ENCODE measurements around the gene TMEM269. TPM values are rescaled to one million over a fixed set of nuclear protein-coding genes. Genes with fewer than 3 reads are reported as not detected.

Gene TMEM269
- total and polyA plus RNA-seq, 4 donors = 0.03 to 0.09 (median 0.07) TPM

DNA sequence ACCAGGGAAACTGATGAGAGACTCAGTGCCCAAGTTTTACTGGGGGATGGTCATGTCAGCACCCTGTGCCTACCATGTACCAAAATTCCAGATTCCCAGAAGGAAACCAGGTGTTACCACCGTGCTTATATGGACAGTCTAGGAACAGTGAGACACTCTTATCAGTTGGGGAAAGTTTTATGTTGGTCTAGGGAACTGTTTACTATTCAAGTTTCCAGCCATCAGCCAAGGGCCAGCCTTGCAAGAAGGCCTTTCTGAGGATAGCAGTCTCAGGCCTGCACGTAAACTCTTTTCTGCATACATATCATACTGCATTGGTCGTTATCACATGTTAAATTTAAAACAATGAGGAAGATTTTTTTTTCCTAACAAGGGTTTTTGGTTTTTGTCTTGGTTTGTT is 12.6 kb downstream of the TMEM269 start:
- Histone ChIP-seq H3K4me1 (ENCODE audit: control insufficient read depth in 5 of 5, insufficient read depth in 5 of 5, low read length in 5 of 5) (peaks cover 0 to 3% (median 0%) of the 10 kb centered on the region in 5 donors), H3K27ac (ENCODE audit: low read depth in 1 of 2, low read length in 1 of 2) (no peak overlapping the region), H3K9ac (ENCODE audit: insufficient read depth in 1 of 2, low read length in 2 of 2) (no peak overlapping the region), H3K27me3 (ENCODE audit: control insufficient read depth in 3 of 3, insufficient read depth in 3 of 3, low read length in 2 of 3) (no peaks in the 10 kb centered on the region), H3K9me3 (ENCODE audit: control insufficient read depth in 4 of 4, insufficient read depth in 3 of 4, low read length in 3 of 4) (no peaks in the 10 kb centered on the region), H3K4me3 (no peak overlapping the region), H3K36me3 (ENCODE audit: control insufficient read depth in 4 of 4, insufficient read depth in 4 of 4, low read length in 4 of 4) (no peaks in the 10 kb centered on the region)
- DNase-seq (no peak), ATAC-seq (ENCODE audit: insufficient read depth, low FRiP score) (no peak)
- WGBS, 2 donors = 88 to 90% methylated on average over 3 of the region's 3 CpGs
- TF ChIP-seq, protein P1, sequence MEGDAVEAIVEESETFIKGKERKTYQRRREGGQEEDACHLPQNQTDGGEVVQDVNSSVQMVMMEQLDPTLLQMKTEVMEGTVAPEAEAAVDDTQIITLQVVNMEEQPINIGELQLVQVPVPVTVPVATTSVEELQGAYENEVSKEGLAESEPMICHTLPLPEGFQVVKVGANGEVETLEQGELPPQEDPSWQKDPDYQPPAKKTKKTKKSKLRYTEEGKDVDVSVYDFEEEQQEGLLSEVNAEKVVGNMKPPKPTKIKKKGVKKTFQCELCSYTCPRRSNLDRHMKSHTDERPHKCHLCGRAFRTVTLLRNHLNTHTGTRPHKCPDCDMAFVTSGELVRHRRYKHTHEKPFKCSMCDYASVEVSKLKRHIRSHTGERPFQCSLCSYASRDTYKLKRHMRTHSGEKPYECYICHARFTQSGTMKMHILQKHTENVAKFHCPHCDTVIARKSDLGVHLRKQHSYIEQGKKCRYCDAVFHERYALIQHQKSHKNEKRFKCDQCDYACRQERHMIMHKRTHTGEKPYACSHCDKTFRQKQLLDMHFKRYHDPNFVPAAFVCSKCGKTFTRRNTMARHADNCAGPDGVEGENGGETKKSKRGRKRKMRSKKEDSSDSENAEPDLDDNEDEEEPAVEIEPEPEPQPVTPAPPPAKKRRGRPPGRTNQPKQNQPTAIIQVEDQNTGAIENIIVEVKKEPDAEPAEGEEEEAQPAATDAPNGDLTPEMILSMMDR (IDR thresholded peaks at IDR 0.05; ENCODE audit: control extremely low read depth, extremely low read depth) = no peak

DNA sequence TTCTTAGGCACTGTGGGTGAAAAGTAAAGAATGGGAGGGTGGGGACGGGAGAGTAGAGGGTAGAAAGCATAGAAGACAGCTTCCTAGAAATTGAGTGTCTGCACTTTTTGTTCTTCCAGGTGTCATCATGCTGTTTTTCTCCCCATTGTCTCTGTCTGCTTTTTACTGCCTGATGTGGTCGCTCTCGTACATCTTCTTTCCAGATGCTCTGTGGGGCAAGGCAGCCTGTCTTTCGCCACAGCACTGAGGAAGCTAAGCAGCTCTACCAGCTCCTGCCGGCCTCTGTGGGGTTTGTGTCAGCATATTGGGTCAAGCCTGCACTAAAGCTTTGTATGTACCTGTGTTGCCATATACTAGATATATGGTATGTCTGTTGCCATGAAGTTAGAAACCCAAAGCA is 13.2 kb downstream of the TMEM269 start:
- no peak overlapping the region for H3K9ac ChIP-seq (ENCODE audit: insufficient read depth in 1 of 2, low read length in 2 of 2)
- H3K9me3 ChIP-seq (ENCODE audit: control insufficient read depth in 4 of 4, insufficient read depth in 3 of 4, low read length in 3 of 4) = no peaks in the 10 kb centered on the region
- H3K27me3 ChIP-seq (ENCODE audit: control insufficient read depth in 3 of 3, insufficient read depth in 3 of 3, low read length in 2 of 3) = no peaks in the 10 kb centered on the region
- no peaks in the 10 kb centered on the region for H3K36me3 ChIP-seq (ENCODE audit: control insufficient read depth in 4 of 4, insufficient read depth in 4 of 4, low read length in 4 of 4)
- ATAC-seq (ENCODE audit: insufficient read depth, low FRiP score) (no peak), DNase-seq (no peak)
- no peak overlapping the region for H3K4me3 ChIP-seq
- no peak overlapping the region for H3K27ac ChIP-seq (ENCODE audit: low read depth in 1 of 2, low read length in 1 of 2)
- WGBS, 2 donors = 85 to 87% methylated on average over 5 of the region's 5 CpGs
- TF ChIP-seq, protein P1 (IDR thresholded peaks at IDR 0.05; ENCODE audit: control extremely low read depth, extremely low read depth) = no peak
- peaks cover 0 to under 1% (median 0%) of the 10 kb centered on the region in 5 donors for H3K4me1 ChIP-seq (ENCODE audit: control insufficient read depth in 5 of 5, insufficient read depth in 5 of 5, low read length in 5 of 5)

DNA sequence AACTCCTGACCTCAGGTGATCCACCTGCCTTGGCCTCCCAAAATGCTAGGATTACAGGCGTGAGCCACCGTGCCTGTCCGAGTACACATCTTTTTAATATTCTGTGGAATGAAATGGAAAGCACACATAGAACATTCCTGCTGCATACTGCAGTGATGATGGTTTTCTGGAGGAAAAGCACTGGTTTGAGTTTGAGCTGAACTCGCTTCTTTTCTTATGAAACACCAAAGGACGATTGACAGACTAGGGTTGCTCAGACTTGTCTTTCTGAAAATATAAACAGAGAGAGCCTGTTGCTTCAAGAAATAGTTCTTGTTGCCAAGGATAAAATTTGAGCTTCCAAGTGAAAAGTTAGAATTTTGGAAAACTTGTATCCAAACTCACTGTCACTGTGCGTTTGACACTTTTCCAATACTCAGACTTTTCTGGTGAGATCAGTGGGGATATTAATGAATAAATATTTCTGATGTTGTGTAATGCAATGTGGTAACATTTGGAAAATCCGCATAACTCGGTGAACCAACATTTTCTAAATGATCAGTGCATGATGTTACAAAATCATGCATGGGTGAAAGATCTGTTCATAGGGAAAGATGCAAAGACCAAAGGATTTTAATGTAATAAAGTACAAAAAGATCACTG is 17.2 kb downstream of the TMEM269 start:
- H3K27ac ChIP-seq (ENCODE audit: low read depth in 1 of 2, low read length in 1 of 2) = no peak overlapping the region
- no peaks in the 10 kb centered on the region for H3K27me3 ChIP-seq (ENCODE audit: control insufficient read depth in 3 of 3, insufficient read depth in 3 of 3, low read length in 2 of 3)
- ATAC-seq (ENCODE audit: insufficient read depth, low FRiP score) (no peak), DNase-seq (no peak)
- 80 to 85% methylated on average over 8 of the region's 8 CpGs for WGBS, 2 donors
- no peak overlapping the region for H3K4me3 ChIP-seq
- H3K9ac ChIP-seq (ENCODE audit: insufficient read depth in 1 of 2, low read length in 2 of 2) = no peak overlapping the region
- TF ChIP-seq, protein P1 (IDR thresholded peaks at IDR 0.05; ENCODE audit: control extremely low read depth, extremely low read depth) = no peak
- no peaks in the 10 kb centered on the region for H3K9me3 ChIP-seq (ENCODE audit: control insufficient read depth in 4 of 4, insufficient read depth in 3 of 4, low read length in 3 of 4)
- H3K4me1 ChIP-seq (ENCODE audit: control insufficient read depth in 5 of 5, insufficient read depth in 5 of 5, low read length in 5 of 5) = no peaks in the 10 kb centered on the region
- H3K36me3 ChIP-seq (ENCODE audit: control insufficient read depth in 4 of 4, insufficient read depth in 4 of 4, low read length in 4 of 4) = peaks cover 0 to 9% (median 5%) of the 10 kb centered on the region in 4 donors

DNA sequence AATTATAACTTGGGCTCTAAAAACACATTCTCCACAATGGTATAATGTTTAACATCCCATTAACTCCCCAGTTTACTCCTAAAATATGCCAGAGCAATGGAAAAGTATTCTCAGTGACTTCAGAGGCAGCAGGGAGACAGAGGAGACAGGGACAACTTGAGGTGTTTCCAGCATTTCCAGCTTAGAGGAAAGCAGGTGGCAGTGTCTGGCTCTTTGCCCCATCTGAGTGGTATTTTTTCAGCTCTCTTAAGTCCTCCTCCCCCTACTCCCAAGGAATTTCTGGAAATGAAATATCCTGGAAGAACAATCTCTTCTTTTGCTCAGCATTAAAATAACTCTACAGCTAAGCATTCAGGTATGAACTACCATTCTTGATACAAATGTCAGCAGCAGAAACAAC is 21.4 kb downstream of the TMEM269 start:
- H3K36me3 ChIP-seq (ENCODE audit: control insufficient read depth in 4 of 4, insufficient read depth in 4 of 4, low read length in 4 of 4) = peaks cover 2 to 22% (median 8%) of the 10 kb centered on the region in 4 donors
- H3K27ac ChIP-seq (ENCODE audit: low read depth in 1 of 2, low read length in 1 of 2) = no peak overlapping the region
- no peak overlapping the region for H3K9ac ChIP-seq (ENCODE audit: insufficient read depth in 1 of 2, low read length in 2 of 2)
- TF ChIP-seq, protein P1 (IDR thresholded peaks at IDR 0.05; ENCODE audit: control extremely low read depth, extremely low read depth) = no peak
- no peaks in the 10 kb centered on the region for H3K27me3 ChIP-seq (ENCODE audit: control insufficient read depth in 3 of 3, insufficient read depth in 3 of 3, low read length in 2 of 3)
- H3K4me1 ChIP-seq (ENCODE audit: control insufficient read depth in 5 of 5, insufficient read depth in 5 of 5, low read length in 5 of 5) = no peaks in the 10 kb centered on the region
- ATAC-seq (ENCODE audit: insufficient read depth, low FRiP score) = no peak
- H3K9me3 ChIP-seq (ENCODE audit: control insufficient read depth in 4 of 4, insufficient read depth in 3 of 4, low read length in 3 of 4) = no peaks in the 10 kb centered on the region
- no peak for DNase-seq
- no peak overlapping the region for H3K4me3 ChIP-seq

All from lung (tissue), 12 donors.